HG02571 (cell line): ENCODE data around the gene PLD5.
"Not testable (repeated sequence)": the region's sequence is repeated elsewhere in the genome, so short reads cannot be mapped to it uniquely, and the experiment has no call there.

Experiments used
- ATAC-seq: cut with Tn5 transposase; IDR thresholded peaks from one replicate; pipeline ENCODE4 v1.9.1; 2021; ENCODE audit warnings: mild to moderate bottlenecking, moderate library complexity; ENCODE audit not compliant: unreplicated experiment

The PLD5 gene

DNA sequence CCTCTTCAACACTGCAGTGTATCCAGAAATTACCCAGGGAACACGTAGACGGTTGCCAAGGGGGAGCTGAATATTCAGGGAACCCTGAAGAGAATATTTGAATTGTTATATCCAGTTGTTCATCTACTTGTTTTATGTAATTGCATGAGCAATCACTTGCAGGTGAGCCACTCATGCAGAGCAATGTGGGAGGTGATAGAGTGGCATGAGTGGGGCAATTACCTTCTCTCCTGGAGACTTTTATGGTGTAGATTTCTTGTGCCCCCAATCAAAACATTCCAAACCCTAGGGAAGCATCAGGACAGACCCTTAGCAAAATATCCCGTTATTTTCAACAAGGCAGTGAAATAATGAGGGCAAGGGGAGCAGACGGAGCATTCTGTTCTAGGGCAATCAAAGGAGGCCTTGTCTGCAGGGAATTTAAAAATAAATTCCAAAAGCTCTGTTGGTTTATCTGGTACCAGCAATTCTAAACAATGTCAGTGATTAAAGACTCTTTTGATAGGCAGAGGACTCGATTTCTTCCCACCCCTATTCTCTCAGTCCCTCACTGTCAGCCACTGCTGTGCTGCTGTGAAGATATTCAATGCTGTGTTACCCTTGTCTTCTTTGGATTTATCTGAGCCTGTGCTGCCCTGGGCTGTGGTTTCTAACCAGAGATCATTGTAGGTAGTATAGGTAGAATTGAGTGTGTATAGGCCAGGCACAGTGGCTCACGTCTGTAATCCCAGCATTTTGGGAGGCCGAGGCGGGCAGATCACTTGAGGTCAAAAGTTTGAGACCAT lies 345.4 kb downstream of the PLD5 start:
- no peak for ATAC-seq

DNA sequence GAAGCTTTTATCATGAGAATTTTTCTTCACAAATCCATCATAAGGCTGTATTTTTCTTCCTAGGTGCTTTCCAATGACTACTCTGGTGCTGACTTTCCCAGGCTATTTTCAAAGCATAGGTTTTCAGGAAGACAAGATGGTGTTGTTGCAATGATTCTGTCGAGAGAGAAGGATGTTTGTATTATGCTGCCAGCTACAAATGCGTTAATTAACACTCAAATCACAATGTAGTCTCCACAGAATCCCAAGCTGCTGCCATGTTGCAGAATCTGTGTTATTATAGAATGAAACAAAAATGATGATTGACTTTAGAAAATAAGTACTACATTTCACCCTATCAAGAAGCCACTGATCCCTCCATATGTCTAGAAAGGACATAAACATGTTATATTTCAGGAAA lies 346.1 kb downstream of the PLD5 start:
- ATAC-seq: no peak

DNA sequence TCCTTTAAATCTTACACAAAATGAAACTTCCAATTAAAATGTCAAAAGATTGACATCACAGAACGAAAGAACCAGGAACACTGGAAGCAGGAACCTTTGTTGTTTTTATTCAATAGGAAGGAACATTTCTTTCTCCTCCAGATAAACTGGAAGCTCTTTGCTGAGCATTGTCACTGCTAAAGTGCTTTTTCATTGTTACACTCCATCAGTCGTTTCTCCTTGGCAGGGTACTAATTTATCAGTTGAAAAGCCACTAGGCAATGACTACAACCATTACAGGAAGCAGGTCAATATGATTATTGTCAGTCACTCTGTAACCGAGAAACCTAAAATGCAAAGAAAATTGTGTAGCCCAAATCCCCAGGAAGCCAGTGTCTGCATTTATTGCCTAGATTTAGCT lies 362.4 kb downstream of the PLD5 start:
- ATAC-seq: no peak

DNA sequence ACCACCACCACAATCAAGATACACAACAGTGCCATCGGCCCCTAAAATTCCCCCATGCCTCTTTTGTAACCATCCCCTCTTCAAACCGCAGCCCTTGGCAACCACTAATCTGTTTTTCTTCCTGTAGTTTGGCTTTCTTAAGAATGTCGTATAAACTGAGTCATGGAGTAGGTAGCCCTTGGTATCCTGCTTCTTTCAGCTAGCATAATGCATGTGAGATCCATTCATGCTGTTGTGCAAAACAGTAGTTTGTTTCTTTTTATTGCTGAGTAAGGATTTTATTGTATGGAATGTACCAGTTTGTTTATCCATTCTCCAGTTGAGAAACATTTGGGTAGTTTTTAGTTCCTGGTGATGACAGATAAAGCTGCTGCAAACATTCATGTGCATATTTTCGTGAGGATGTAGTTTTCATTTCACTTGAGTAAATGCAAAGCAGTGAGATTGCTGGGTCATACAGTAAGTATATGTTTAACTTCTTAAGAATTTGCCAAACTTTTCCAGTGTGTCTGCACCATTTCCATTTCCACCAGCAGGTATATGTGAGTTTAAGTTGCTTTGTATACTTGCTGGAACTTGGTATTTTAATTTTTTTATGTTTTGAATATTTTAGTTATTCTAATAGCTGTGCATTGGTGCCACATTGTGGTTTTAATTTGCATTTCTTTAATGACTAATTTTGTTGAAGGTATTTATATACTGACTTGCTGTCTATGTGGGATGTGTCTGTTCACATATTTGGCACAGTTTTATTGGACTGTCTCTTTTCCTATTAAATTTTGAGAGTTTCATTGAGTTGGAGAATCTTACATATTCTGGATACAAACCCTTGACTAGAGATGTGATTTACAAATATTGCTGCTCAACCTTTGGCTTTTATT lies 377.2 kb downstream of the PLD5 start:
- ATAC-seq: no peak

DNA sequence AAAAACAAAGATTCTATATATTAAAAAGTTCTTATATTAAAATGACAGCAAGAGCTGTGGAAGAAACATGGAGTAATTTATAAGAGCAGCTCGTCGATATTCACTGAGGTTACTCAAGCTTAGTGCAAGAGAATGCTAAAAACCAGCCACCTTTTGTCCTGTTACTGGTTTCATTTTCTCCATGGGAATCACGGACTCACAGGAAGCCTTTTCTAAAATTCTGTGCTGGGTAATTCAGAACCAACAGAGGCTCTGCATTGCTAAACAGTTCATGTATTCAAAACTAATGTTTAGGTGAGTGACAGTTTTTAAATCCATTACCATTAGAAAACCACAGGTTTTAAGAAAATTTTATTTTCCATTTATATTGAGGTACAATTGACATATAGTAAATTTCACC lies 377.8 kb downstream of the PLD5 start:
- no peak for ATAC-seq

DNA sequence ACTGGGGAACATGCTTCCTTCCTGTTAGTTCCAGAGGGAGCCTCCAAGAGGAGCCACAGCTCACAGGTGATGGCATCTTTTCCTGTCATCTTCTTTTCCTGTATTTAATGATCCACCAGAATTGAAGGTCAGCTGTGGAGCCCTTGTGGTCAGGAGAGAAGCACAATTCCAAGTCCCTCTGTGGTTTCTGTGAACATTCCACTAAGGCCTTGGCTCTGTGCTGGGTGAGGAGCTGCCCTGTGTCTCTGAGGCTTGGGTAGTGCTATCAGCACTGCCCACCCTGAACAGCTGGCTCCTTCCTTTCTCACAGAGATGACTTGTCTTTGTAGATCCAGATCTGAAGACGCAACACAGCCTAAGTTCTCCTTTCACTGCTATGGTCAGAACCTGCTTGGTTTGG lies 383.7 kb downstream of the PLD5 start:
- ATAC-seq: no peak

DNA sequence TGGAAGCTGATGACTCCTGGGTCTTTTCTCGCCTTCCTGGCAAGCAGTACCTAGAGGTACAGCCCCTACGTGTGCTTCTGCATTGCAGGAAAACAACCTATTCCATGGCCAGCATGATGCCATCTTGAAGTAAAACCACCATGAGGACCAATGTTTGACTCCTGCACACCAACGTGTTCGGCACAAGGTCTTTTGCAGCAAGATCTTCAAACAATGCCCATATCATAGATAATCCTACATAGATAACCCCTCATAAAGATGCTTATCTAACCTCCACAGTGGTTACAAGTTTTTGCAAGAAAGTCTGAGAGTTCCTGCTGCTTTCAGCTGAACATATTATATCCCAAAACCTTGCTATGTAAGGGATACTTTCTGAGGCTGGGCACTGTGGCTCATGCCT lies 384.5 kb downstream of the PLD5 start:
- no peak for ATAC-seq

DNA sequence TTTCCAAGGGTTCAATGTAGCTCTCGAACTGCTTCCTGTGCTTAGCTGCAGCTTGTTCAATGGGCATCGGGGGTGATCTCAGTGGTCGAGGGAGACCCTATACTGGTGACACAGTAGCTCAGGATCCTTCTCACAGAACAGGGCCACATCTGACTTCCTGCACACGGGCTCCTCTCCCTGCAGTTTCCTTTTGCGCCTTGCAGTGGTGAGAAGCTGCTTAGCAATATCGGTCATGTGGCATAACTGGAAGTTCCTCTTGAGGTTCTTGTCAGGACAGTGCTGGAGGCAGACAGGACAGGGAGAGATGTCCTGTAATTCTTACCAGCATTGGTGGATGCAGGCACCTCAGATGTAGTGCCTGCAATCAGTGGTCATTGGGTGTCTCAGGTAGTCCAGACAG lies 385.1 kb downstream of the PLD5 start:
- ATAC-seq: peak; percentile 51

DNA sequence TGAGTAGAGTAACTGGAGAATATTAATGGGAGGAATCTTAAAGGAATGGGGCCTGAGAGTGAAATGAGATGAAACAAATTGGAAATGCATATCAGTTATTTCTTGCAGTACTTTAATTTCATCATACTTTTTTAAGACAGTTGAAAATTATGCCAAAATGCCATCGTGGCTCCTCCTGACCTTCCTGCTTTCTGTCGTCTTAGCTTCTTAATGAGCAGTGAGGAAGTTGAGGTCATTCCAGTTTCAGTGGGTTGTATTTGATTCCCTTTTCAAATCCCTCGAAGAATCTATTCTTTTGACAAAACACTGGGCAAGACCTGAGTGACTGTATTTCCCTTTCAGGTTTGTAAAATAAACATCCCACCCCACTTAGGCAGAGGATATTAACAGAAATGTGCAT lies 390.7 kb downstream of the PLD5 start:
- ATAC-seq: no peak

DNA sequence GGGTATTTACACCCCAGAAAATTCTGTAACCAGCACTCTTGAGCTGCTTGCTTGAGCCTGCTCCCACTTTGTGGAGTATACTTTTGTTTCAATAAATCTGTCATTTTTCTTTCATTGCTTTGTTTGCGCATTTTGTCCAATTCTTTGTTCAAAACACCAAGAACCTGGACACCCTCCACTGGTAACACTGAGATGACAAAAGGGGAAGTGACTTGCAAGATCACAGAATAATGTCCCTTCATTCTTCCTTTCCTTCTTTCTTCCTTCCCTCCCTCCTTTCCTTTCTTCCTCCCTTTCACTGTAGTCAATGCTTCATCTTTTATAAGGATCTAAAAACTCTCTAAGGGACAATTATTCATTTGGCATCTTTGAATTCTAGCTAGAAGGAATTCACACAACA lies 391.1 kb downstream of the PLD5 start:
- no peak for ATAC-seq

DNA sequence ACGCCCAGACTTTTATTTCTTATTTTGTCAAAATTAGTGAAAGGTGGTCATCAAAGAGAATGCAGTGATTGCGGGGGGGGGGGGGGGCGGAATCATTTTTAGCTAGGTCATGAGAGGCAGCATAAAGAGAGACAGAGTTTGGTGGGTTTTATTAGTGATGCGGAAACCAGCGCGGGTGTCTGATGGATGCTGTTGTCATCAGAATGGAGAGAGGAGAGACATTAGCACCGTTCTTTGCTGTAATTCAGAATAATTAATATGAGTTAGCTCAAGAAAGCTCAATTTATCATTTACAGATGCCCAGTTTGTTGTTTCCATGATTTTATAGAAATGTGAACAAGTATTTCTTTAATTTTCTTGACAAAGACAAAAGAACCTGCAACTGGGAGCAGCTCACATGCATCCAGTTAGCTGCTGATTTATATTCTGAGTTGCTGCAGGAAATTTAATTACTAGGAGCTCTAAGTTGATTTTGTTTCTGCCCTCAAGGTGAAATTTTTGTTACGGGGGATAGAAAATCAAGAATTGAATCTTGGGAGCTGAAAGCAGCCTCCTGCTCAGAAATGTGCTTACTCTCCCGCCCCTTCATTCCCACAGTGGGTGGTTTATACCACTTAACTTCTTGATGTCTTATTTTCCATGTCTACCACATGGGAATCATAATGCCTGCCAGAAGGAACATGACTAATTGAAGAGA lies 392.2 kb downstream of the PLD5 start:
- no peak for ATAC-seq

DNA sequence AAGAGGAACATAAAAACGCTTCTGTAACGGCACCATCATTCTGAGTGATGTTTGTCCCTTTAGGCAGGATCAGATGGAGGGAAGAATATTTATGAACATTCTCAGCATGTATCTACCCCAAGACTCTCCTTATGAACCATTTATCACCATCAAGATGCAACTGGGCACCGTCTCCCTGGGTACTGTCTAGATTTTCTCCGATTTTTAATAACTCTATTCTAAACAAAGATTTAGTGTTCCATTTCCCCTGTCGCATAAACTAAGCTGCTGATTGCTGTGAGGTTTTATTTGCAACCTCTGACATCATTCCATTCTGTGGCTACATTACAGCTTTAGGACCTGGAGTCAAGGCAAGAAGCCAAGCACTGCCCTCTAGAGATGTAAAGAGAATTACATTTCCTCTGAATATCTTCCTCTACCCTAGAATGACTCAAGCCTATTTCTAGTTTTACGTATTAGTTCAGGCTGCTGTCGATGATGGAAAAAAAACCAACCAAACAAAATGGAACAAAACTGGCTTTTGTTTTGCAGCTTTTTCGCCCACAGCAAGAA lies 395.5 kb downstream of the PLD5 start:
- no peak for ATAC-seq

DNA sequence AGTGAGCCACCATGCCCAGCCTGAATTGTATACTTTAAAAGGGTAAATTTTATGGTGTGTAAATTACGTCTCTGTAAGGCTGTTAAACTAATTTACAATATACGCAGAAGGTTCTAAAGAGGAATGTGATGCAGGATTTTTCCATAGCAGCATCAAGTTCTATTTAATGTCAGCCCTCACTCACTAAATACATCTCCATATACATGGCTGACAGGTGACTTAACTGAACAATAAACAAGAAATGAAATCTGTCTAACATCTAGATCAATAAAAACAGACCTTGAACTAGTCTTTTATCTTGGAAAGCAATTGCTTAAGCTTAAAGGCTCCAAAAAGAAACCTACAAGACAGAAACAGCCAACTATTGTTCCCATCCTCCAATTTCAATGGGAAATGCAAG lies 404.1 kb downstream of the PLD5 start:
- no peak for ATAC-seq

DNA sequence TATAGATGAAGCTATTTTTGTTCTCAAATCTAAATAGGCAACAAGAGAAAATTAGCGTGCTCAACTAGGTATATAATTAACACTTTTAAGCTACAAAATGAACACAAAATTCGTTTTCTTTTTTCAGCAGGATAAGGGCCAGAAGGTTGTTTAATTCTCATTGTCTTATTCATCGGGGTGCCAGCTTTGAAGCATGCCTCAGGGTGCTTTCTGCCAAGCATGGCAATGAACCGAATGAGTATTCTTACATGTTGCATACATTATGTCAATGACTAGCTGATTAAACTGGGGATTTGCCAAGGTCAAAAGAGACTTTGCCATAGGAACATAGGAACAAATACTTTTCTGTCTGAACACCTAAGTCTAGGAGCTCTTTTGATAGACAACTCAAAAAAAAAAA lies 423.6 kb downstream of the PLD5 start:
- ATAC-seq: no peak

DNA sequence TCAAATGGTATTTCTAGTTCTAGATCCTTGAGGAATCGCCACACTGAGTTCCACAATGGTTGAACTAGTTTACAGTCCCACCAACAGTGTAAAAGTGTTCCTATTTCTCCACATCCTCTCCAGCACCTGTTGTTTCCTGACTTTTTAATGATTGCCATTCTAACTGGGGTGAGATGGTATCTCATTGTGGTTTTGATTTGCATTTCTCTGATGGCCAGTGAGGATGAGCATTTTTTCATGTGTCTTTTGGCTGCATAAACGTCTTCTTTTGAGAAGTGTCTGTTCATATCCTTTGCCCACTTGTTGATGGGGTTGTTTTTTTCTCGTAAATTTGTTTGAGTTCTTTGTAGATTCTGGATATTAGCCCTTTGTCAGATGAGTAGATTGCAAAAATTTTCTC lies 427.2 kb downstream of the PLD5 start:
- ATAC-seq: not testable (repeated sequence)

DNA sequence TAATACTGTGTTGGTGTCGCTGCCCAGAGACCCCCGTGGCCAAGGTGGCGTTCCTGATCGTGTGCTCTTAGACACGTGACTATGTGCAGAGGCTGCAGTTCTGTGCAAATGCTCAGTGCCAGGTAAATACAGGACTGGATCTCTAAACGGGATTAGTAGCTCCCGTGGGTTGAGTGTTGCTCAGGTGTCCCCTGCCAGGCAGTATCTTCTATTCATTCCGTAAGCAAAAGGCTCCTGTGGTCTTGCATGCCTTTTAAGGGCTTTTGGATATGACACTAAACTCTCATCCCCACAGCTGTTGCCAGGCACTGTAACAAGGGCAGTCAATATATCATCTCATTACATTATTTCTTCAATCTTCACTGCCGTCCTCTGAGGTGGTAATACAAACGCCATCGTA lies 431.4 kb downstream of the PLD5 start:
- ATAC-seq: no peak

DNA sequence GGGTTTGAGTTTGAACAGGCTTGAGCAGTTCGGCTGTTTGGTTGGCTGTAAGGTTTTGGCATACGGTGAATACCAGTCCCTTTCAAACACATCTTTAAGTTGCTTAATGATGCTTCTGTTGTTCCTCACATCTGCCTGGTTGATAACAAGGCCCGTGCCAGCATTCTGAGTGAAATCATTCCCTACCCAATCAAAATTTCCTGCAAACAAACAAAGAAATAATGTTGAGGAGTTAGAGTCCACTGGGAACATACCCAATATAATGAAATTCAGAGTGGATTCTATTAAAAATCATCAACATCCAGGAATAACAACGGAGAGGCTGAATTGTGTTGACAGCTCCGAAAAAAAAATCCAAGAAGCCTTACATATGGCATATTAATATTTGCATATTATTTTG lies 434.6 kb downstream of the PLD5 start:
- no peak for ATAC-seq

DNA sequence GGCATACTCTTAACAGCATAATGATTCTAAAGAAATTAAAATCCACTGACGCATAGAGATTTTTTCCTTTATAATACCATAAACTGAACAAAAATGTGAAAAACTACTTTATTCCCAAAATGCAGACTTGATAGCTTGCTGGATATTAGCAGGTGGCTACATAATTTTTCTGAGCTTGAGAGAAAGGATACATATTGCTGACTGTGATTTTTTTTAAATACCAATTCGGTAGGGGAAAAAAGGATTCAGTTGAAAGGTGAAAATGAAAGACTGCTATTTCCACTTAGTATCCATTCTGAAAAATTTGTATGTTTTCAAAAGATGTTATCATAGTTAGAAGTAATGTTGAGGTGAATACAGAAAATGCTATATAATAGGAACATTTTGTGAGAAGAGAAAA lies 435.6 kb downstream of the PLD5 start:
- no peak for ATAC-seq

DNA sequence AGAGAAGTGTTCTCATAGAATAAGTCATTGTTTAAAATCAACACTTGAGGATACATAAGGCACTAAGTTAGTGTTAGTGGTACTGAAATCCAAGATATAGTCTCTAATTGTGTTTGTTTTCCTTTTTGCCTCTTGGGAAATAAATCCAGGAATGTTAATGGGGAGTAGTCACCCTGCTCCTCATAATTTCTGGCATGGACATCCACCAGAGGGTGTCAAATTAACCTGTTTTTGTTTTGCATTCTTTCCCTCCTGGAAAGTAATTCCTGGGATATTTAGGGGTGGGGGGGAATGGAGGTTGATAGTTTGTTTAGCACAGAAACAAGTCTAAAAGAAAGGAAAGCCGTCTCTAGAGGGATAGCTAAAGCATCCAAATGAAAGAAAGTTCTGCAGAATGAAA lies 437.8 kb downstream of the PLD5 start:
- no peak for ATAC-seq

DNA sequence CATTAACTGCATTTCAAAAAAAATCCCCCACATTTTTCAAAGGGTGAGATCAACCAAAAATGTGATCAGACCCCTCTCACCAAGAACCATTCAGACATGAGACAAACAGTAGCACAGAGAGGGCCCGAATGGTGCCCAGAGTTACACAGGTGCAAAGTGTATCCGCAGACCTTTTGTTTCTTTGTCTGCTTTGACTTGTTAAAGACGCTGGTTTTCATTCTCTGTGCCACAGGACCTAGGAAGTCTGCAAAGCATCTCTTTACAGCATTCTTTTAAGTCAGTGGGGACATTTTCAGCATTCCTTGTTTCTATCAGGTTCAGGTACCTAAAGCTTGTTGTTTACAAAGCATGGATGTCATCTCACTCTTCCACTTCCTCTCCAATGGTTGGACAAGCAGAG lies 438.4 kb downstream of the PLD5 start:
- ATAC-seq: no peak

DNA sequence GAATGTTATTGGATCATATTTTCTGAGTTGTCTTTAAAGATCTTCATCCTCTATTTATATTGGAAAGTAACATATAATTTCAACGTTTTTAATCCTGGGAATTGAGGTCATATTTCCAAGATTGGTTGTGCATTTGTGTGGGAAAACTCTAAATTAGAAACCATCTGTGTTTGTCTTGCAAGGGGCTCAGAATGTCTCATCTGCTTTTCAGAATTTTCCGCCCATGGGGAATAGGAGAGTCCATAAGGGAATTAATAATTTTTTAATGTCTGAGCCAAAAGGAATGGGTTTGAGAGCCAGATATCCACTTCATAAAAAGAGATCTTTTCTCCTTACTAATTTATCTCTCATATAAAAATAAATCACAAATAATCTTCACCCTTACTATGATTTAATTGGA lies 440.8 kb downstream of the PLD5 start:
- no peak for ATAC-seq
